Activated naive CD4-positive, alpha-beta T cell treated with anti-CD3 and anti-CD28 coated beads, Interleukin-2, amount 10 ng/mL, durations not matched to agents 7 days and 5 days (primary cell): Measurements from ENCODE around the gene CFAP46.

ENCODE experiments used
- CTCF ChIA-PET: fragments of 350-600 bp; sonication (Branson Sonifier 250); formaldehyde crosslinking; loops from one replicate; lab custom pipeline; 2021; ENCODE audit warnings: antibody characterized with exemption; lab: Charles Lee
- DNase-seq: peaks from one replicate; pipeline ENCODE4 v3.0.0-alpha.2; 2020
- H3K27ac Mint-ChIP-seq: one replicate; pipeline ENCODE4 v1.8.0; 2021; ENCODE audit warnings: mild to moderate bottlenecking, moderate library complexity, mixed read lengths
- H3K27me3 Mint-ChIP-seq: one replicate; pipeline ENCODE4 v1.8.0; 2021; ENCODE audit warnings: mild to moderate bottlenecking, mixed read lengths
- H3K36me3 Mint-ChIP-seq: one replicate; pipeline ENCODE4 v1.8.0; 2021; ENCODE audit warnings: mixed read lengths
- H3K4me1 Mint-ChIP-seq: one replicate; pipeline ENCODE4 v1.8.0; 2021; ENCODE audit warnings: mixed read lengths
- H3K4me3 Mint-ChIP-seq: one replicate; pipeline ENCODE4 v1.8.0; 2021; ENCODE audit warnings: mild to moderate bottlenecking, moderate library complexity, mixed read lengths
- H3K9me3 Mint-ChIP-seq: one replicate; pipeline ENCODE4 v1.8.0; 2021; ENCODE audit warnings: mixed read lengths

CFAP46 gene

DNA sequence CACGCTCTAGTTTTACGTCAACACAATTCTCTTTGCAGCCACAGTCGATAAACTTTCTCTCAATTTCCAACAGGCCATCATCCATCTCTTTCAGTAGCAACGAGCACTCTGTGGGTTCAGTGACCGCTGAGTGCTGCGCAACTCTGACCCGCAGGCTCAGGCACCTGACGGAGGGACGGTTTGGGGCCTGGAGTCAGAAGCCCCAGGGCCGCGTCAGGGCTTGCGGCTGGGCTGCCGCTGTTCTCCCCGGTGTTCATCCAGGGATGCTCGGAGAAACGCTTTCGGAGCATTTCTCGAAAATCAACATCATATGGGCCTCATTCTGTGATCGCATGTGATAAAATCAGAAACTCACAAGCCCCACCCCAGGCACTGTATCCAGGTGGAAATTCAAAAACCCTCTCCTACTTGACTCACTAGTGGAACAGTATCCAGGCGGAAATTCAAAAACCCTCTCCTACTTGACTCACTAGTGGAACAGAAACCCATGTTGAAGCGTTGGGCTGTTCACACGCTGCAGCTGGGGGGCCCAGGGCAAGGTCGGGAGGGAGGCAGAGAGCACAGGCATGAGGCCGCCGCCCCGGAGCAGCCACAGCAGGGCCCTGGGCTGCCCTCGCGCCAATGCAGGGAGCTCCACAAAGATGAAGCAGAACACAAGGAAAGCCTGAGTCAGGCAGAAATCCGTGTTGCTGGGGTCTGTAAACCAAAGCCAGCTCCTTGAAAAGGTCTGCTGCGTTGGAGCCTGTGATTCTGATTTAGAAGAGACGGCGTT is 83.1 kb downstream of the CFAP46 start:
- Mint-ChIP-seq H3K36me3 (no peaks in the 10 kb centered on the region), H3K4me1 (peaks cover 13% of the 10 kb centered on the region), H3K9me3 (no peaks in the 10 kb centered on the region), H3K27ac (no peak overlapping the region), H3K27me3 (peaks cover 14% of the 10 kb centered on the region), H3K4me3 (no peak overlapping the region)
- peak; percentile 7 for DNase-seq
- CTCF ChIA-PET = no interaction called here

DNA sequence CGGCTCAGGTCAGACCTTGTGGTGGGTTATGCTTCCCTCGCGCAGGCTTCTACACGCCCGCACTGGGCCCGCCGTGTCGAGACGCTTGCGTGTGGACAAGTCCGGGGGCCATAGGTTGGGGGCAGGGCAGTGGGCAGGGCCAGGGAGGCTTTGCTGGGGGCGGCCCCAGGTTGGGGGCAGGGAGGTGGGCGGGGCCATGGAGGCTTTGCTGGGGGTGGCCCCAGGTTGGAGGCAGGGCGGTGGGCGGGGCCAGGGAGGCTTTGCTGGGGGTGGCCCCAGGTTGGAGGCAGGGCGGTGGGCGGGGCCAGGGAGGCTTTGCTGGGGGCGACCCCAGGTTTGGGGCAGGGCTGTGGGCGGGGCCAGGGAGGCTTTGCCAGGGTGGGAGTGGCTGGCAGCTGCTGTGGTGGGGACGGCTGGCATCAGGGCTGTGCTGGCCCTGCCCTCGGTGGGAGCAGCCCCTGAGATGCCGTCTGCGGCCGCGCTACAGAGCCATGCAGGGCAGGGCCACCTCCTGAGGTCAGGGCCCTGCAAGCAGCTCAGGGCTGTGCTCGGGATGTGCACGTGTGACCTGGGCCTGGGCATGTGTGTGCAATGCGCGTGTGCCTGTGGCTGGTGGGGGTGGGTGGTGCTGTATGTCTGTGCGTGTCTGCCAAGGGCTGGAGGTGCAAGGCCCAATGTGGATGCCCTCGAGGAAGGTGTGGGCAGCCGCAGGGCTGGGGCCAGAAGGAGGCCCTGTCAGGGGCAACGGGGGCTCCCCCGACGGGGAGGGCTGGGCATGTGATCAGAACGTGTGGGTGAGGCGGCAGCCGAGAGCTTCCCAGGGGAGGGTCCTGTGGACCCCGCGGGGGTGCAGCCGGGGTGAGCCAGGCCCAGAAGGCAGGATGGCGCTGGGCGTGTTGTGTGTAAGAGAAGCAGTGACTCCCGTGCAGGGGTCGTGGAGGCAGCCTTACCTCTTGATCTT is 84.0 kb downstream of the CFAP46 start:
- no peaks in the 10 kb centered on the region for H3K9me3 Mint-ChIP-seq
- H3K27me3 Mint-ChIP-seq = peaks cover 16% of the 10 kb centered on the region
- CTCF ChIA-PET = no interaction called here
- H3K4me3 Mint-ChIP-seq = no peak overlapping the region
- H3K36me3 Mint-ChIP-seq = no peaks in the 10 kb centered on the region
- no peak overlapping the region for H3K27ac Mint-ChIP-seq
- peak; percentile 7 for DNase-seq
- H3K4me1 Mint-ChIP-seq = peaks cover 9% of the 10 kb centered on the region

DNA sequence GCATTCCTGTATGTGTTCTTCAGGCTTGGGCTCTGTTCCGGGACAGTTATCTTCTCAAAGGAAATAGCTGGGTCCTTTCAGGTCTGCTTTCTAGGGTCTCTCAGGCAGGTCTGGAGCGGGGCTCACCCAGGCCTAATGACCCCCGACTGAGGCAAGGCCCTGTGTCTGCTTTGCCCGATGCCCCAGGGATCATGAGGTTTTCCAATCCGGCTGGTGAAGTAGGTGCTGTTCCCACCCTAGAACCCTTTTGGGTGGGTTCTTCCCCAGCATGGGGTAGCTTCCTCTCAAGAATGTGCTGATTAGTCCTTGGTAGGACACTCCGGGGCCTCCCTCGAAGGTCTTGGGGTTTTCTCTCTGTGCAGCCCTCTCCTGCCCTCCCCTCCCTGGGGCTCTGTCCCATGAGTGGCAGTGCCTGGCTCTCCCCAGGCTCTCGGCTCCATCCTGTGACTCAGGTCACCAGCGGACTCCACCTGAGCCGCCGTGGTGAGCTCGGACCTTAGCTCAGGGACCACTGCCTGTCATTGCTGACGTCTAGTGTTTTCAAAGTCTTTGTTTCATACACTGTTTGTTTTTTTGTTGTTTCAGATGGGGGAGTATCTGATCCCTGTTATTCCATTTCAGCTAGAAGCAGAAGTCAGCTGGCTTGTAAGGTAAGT is 85.4 kb downstream of the CFAP46 start:
- Mint-ChIP-seq H3K4me1 (peaks cover 2% of the 10 kb centered on the region), H3K9me3 (no peaks in the 10 kb centered on the region), H3K27ac (no peak overlapping the region), H3K4me3 (no peak overlapping the region), H3K36me3 (no peaks in the 10 kb centered on the region), H3K27me3 (peaks cover 16% of the 10 kb centered on the region)
- DNase-seq = no peak
- CTCF ChIA-PET = no interaction called here

DNA sequence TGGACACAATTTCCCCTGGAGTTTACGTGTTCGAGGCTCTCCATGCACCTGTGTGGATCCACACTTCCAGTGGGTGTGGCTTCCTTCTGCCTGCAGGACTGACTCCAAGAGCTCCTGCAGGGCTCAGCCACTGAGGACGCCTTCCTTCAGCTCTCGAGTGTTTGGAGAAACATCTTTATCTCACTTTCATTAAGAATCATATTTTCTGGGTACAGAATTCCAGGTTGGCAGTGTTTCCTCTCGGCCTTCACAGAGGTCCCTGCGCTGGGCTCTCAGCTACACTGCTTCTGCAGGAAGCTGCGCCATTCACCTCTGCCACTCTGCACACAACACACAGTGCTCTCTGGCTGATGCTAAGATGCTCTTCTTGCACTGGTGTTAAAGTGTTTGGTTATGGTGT is 86.5 kb downstream of the CFAP46 start:
- Mint-ChIP-seq H3K4me1 (peaks cover 2% of the 10 kb centered on the region), H3K27me3 (peaks cover 19% of the 10 kb centered on the region), H3K27ac (no peak overlapping the region), H3K9me3 (no peaks in the 10 kb centered on the region), H3K4me3 (no peak overlapping the region), H3K36me3 (no peaks in the 10 kb centered on the region)
- DNase-seq = no peak
- CTCF ChIA-PET = no interaction called here

DNA sequence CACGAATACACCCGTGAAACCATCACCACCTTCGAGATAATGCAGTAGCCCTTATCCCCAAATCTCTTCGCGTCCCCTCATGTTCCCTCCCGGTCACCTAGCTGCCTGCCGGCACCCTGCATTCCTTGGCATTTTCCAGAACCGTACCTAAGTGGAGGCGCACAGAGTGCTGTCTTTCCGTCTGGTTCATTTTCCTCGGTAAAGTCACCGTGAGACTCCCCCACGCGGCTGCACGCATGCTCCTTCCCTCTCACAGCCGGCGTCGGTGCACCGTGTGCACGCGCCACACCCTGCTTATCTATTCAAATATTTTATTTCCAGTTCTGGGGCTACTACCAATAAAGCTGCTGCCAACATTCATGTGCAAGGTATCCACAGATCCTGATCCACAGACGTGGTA is 90.9 kb downstream of the CFAP46 start:
- Mint-ChIP-seq H3K9me3 (no peaks in the 10 kb centered on the region), H3K36me3 (no peaks in the 10 kb centered on the region), H3K4me1 (peaks cover 9% of the 10 kb centered on the region), H3K27ac (no peak overlapping the region), H3K27me3 (peaks cover 26% of the 10 kb centered on the region), H3K4me3 (no peak overlapping the region)
- CTCF ChIA-PET = no interaction called here
- no peak for DNase-seq

DNA sequence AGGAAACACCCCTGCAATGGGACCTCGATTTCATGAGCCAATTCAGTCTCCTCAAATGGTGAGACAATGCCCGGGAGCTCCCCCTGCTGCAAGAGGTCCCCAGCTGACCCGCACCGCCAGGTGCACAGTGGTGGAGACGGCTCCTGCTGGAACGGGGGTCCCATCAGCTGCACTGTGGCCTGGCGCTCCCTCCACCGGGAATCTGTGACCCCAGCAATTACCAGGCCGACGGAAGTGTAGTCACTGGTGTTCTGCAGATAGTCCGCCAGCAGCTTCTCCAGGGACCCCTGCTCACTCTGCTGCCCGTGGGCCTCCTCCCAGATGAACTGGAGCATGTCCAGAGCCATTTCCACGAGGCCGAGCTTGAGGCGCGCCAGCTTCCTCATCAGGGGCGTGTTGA is 91.5 kb downstream of the CFAP46 start:
- Mint-ChIP-seq H3K4me1 (peaks cover 9% of the 10 kb centered on the region), H3K4me3 (no peak overlapping the region), H3K36me3 (no peaks in the 10 kb centered on the region), H3K27me3 (peaks cover 27% of the 10 kb centered on the region), H3K27ac (no peak overlapping the region), H3K9me3 (no peaks in the 10 kb centered on the region)
- CTCF ChIA-PET = no interaction called here
- no peak for DNase-seq

DNA sequence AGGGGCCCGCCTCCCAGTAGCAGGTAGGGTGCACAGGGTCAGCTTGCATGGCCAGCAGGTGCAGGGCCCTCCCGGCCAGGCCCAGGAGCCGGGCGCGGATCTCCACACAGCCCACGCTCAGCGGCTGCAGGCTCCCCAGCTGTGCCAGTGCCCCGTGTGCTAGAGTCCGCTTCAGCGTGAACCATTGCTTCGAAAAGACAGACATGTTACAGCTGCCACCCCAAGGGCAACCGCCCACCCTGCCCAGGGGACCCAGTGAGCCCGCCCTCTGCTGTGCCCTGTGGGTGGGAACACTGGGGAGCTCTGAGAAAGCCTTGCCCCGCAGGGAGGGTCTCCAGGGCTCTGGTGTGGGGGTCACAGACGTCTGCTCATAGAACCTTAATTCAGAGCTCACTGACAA is 92.1 kb downstream of the CFAP46 start:
- Mint-ChIP-seq H3K36me3 (no peaks in the 10 kb centered on the region), H3K4me3 (no peak overlapping the region), H3K27me3 (peaks cover 26% of the 10 kb centered on the region), H3K9me3 (no peaks in the 10 kb centered on the region), H3K4me1 (peaks cover 9% of the 10 kb centered on the region), H3K27ac (no peak overlapping the region)
- no peak for DNase-seq
- CTCF ChIA-PET = no interaction called here

DNA sequence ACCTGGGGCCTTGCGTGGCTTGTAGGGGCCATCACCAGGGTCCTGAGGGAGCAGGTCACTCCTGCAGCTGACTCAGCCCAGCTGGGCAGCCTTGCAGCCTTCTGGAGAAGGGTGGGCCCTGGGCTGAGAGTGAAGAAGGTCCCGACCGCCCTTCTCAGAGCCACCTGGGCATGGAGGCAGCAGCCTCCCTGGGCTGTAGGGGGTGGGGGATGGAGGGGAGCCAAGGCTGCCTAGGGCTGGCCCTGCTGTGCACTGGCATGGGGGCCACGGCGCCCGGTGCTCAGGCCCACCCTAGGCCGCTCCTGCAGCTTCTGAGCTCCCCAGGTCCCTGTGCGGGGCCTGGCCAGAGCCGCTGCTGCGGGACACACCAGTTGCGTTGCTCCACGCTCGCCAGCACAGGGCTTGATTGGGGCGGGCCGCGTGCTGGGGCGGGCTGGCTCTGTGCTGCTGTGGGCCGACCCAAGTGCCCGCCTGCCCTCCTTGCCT is 92.8 kb downstream of the CFAP46 start:
- no peak for DNase-seq
- peaks cover 26% of the 10 kb centered on the region for H3K27me3 Mint-ChIP-seq
- CTCF ChIA-PET = no interaction called here
- no peak overlapping the region for H3K4me3 Mint-ChIP-seq
- no peaks in the 10 kb centered on the region for H3K9me3 Mint-ChIP-seq
- no peaks in the 10 kb centered on the region for H3K36me3 Mint-ChIP-seq
- no peak overlapping the region for H3K27ac Mint-ChIP-seq
- peaks cover 9% of the 10 kb centered on the region for H3K4me1 Mint-ChIP-seq

DNA sequence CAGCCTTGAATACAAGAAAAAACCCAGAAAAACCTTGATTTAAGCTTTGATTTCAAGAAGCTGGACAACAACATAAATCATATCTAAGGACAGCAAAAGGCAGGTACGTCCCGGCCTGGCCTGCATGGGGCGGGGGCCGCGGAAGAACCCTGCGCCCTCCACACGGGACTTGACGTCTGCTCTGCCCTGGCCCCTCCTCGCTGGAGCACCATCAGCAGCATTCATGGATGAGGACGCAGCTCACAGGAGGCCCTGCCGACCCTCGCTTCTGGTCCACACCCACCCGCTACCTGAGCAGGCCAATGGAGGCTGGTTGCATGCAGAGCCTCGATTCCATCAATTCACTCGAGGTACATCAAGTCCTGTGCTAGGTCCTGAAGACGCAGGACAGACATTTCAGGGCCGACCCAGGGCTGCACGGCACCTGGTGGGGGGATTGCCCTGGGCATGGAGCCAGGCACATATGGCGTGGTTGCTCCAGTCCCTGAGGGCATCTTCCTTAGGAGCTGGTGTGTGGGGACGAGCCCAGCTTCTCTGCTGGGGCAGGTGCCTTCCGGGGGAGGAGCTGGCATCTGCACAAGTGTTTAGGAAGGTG is 93.3 kb downstream of the CFAP46 start:
- Mint-ChIP-seq H3K27me3 (peaks cover 26% of the 10 kb centered on the region), H3K9me3 (no peaks in the 10 kb centered on the region), H3K4me3 (no peak overlapping the region), H3K36me3 (no peaks in the 10 kb centered on the region), H3K27ac (no peak overlapping the region), H3K4me1 (peaks cover 9% of the 10 kb centered on the region)
- CTCF ChIA-PET = interaction anchor here (0.7 kb wide), 1 partner anchor 14 kb away, joined by 3 read pairs; no protein-coding TSS in a partner anchor
- no peak for DNase-seq

DNA sequence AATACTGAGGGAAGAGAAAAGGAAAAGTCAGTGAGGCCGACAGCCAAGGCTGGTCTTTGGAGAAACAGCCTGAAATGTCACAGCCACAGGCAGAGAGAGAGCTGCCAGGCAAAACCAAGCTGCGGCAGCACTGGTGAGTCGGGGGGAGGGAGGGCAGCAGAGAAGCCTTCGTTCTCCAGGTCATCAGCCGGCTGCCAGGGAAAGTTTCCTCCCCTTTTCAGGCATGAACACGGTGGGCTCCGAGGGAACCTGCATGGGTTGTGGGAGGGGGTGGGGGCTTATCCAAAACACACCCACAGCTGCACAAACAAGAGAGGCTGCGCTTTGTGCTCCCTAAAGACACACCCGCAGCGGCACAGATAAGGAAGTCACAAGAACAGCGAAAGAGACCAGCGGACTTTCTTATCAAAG is 94.1 kb downstream of the CFAP46 start:
- CTCF ChIA-PET = interaction anchor here (0.7 kb wide), 1 partner anchor 15 kb away, joined by 3 read pairs; no protein-coding TSS in a partner anchor
- peaks cover 20% of the 10 kb centered on the region for H3K27me3 Mint-ChIP-seq
- no peaks in the 10 kb centered on the region for H3K36me3 Mint-ChIP-seq
- no peak overlapping the region for H3K27ac Mint-ChIP-seq
- H3K4me3 Mint-ChIP-seq = peak overlapping the region; percentile 46
- peaks cover 9% of the 10 kb centered on the region for H3K4me1 Mint-ChIP-seq
- no peaks in the 10 kb centered on the region for H3K9me3 Mint-ChIP-seq
- DNase-seq = no peak

DNA sequence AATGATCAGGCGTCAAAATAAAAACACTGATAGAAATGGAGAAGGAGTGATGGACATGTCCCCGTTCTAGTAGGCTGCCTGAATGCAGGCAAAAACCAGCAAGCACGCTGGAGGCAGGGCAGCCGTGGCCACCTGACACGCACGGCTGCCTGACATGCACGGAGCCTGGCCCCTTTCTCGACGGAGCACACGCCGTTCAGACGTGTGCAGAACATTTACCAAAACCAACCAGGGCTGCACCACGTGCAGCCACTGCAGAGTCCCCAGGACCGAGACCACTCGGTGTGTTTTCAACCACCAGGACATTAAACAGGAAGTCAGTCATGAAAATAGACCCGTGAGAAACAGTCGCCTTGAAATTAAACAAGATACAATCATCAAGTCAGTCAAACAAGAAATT is 94.5 kb downstream of the CFAP46 start:
- Mint-ChIP-seq H3K4me3 (peak overlapping the region; percentile 46), H3K27me3 (peaks cover 20% of the 10 kb centered on the region), H3K36me3 (no peaks in the 10 kb centered on the region), H3K9me3 (peaks cover 3% of the 10 kb centered on the region), H3K27ac (no peak overlapping the region), H3K4me1 (peaks cover 9% of the 10 kb centered on the region)
- no peak for DNase-seq
- CTCF ChIA-PET = no interaction called here

DNA sequence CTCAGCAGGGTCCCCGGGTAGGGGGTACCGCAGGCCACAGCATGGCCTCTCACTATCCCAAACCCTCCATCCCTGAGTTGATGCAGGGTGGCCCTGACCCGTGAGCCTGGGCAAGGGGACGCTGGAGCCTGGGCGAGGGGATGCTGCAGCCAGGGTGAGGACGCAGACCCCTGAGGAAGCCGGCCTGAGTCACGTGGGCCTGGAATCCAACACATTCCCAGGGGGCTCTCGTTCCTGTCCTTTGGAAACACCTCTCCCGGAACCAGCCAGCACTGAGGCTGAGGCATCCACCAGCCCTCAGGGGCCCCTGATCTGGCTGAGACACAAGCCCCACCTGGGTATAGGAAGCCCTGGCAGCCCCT is 95.0 kb downstream of the CFAP46 start:
- peaks cover 9% of the 10 kb centered on the region for H3K4me1 Mint-ChIP-seq
- CTCF ChIA-PET = no interaction called here
- H3K27me3 Mint-ChIP-seq = peaks cover 20% of the 10 kb centered on the region
- H3K36me3 Mint-ChIP-seq = no peaks in the 10 kb centered on the region
- DNase-seq = no peak
- no peak overlapping the region for H3K27ac Mint-ChIP-seq
- H3K9me3 Mint-ChIP-seq = peaks cover 7% of the 10 kb centered on the region
- H3K4me3 Mint-ChIP-seq = no peak overlapping the region

DNA sequence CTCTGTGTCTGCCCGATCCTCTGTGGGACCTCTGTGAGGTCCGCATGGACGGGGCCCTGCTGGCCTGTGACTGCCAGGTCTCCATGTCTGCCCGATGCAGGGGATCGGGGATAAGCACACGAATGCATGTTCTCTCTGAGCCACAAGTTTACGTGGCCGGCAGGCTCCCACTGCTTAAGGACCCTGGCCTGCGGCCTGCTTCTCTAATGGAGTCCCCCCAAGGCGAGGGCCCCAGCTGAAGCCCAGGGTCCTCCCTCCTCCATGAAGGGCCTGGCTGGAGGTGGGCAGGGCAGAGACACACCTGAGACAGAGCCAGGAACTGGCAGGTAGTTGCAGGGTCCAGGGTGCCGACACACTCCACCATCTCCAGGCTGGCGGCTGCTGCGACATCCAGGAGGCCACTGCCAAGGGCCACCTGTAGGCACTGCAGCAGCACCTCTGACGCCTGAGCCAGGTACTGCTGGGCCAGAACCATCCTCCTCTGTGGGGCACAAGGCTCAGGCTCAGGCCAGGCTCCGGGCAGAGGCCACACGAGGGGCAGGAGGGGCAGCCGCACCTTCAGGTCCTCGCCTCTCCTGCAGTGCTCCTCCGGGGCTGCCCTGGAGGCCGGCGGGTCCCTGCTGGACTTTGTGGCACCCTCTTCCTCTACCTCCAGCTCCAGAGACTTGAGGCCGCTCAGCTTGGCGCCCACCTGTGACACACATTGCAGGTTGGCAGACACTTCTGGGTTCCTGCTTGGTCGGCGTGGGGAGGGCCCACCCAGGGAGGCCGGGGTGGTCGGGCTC is 95.5 kb downstream of the CFAP46 start:
- H3K4me3 Mint-ChIP-seq = no peak overlapping the region
- peaks cover 13% of the 10 kb centered on the region for H3K9me3 Mint-ChIP-seq
- H3K36me3 Mint-ChIP-seq = no peaks in the 10 kb centered on the region
- CTCF ChIA-PET = no interaction called here
- no peak overlapping the region for H3K27ac Mint-ChIP-seq
- DNase-seq = no peak
- H3K4me1 Mint-ChIP-seq = peaks cover 9% of the 10 kb centered on the region
- H3K27me3 Mint-ChIP-seq = peaks cover 20% of the 10 kb centered on the region
